HG03280 (cell line): ENCODE measurements around the gene EDN1.

Source experiments
- ATAC-seq: cut with Tn5 transposase; IDR thresholded peaks from one replicate; pipeline ENCODE4 v1.9.1; 2021; ENCODE audit warnings: mild to moderate bottlenecking, moderate library complexity; ENCODE audit not compliant: unreplicated experiment

The EDN1 gene

DNA sequence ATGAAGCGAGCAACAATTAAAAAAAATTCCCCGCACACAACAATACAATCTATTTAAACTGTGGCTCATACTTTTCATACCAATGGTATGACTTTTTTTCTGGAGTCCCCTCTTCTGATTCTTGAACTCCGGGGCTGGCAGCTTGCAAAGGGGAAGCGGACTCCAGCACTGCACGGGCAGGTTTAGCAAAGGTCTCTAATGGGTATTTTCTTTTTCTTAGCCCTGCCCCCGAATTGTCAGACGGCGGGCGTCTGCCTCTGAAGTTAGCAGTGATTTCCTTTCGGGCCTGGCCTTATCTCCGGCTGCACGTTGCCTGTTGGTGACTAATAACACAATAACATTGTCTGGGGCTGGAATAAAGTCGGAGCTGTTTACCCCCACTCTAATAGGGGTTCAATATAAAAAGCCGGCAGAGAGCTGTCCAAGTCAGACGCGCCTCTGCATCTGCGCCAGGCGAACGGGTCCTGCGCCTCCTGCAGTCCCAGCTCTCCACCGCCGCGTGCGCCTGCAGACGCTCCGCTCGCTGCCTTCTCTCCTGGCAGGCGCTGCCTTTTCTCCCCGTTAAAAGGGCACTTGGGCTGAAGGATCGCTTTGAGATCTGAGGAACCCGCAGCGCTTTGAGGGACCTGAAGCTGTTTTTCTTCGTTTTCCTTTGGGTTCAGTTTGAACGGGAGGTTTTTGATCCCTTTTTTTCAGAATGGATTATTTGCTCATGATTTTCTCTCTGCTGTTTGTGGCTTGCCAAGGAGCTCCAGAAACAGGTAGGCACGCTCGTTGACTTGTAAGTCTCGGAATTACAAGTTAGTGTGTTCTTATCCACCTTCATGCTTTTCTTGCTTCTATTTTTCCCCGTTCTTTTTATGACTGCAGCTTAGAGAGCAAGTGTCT is at the start of gene EDN1:
TSS of gene EDN1 (plus strand) at position 429 of the 888 bp plus-strand sequence. CDS start at position 698, 269 bp downstream.
- ATAC-seq, result peak; percentile 92

DNA sequence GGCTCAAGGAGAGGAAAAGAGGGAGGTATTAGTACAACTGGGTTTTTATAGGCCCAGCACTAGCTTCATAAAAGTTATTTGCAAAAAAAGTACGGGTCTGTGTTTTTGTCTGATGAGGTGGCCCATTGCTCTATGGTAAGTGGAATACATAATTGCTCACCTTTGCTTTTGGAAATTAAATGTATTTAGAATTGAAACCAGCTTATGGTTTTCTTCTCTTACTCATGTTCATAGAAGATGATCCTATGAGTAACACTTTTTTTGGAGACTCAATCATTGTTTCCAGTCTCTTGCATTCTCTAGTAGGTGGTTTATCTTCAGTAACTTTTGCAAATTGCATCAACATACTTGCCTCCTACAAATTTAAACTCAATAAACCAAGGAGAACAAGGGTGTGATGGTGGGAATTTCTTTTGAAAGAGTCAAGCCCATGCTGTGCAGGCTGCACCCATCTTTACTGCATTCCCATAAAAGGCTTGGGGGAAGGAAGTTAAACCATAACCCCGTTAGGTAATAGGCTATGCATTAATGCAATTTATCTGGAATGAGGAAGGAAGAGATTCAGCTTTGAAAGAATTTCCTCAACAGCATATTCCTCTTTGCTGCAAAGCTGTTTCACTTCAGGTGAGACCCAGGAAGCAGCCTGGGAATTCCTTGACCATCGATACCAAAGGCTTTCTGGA is 48.5 kb upstream of the EDN1 start:
- ATAC-seq, result no peak

DNA sequence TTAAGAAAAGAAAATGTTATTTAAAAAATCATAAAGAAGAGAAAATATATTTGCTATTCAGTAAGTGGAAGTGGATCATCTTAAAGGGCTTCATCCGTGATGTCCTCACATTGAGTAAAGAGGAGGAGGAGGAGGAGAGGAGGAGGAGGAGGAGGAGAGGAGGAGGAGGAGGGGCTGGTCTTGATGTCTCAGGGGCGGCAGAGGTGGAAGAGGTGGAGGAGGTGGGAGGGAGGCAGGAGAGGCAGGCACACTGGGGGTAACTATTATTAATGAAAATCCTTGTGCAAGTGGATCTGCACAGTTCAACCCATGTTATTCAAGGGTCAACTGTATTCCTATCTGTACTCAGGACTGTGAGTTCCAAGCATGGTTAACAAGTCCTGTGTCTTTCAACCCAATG is 47.0 kb upstream of the EDN1 start:
- no peak for ATAC-seq

DNA sequence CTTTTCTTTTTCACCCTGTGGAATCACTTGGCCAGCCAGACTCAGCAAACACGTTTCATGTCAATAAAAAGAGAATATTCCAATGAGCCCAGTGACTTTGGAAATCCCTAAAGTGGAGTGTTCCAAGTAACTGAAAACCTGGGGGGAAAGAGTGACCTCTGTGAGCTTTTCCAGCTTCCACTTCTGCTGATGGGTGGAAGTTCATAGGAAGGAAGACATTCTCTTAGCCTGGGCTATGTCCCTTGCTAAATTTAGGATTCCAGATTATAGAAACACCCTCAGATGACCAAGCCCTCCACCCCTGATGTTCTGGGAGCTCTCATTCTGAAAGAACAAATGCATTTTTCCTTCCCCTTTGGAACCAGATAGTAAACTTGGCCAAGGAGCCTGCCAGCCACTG is 44.8 kb upstream of the EDN1 start:
- ATAC-seq, result no peak

DNA sequence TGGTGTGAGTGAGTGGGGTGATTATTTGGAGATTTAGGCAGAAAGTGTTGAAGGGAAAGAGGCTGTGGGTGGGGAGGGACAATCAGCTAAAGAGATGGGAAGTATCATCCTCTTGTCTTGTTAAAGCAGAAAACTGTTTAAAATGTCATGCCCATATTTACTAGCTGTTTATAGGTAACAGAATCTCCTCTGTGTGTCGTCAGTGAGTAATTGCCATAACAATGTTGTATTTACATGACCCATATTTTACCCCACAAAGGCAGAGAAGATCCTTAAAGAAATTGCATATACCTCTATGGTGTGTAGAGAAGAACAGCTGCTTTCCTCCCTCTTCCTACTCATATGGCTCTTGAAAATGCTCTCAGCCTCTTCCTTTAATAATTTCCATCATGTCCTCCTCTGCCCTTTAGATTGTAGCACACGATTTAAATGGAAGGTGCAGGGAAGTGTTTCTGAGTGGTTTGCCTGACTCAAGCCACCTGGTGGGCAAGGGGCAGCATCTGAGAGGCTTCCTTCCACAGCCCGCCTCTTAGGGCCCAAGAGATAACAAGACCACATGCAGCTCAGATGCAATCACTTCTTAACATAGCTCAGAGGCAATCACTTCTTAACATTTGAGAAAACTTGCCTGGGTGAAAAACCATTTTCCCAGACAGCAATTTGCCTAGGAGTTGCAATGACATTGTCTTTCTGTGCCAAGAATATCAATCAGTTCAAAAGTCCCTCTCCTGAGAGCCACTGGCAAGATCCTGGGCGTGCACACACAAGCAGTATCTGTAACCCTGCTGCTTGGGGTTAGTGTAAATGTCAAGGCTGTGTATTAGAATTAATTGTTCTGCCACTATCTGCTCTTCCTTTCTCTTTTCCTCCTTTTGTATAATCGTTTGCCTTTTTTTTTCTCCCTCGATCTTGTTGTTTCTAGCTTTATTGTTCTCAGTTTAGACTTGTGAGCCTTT is 44.1 kb upstream of the EDN1 start:
- ATAC-seq, result no peak

DNA sequence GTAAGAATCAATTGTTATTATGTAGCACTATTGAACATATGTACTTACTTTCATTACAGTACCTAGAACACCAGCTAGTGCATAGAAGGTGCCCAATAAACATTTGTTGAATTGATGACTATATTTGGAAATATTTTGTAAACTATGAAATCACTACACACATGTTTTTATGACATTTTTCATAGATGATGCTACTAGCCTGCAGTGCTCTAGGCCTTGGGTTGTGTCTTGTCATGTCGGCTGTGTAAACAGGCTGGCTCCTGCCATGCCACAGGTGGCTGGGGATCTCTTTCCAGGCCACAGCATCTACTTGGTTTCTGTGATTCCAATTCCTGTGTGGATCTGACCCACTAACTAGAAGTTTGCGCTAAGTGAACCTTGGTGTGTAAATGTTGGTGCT is 43.3 kb upstream of the EDN1 start:
- ATAC-seq, result no peak

DNA sequence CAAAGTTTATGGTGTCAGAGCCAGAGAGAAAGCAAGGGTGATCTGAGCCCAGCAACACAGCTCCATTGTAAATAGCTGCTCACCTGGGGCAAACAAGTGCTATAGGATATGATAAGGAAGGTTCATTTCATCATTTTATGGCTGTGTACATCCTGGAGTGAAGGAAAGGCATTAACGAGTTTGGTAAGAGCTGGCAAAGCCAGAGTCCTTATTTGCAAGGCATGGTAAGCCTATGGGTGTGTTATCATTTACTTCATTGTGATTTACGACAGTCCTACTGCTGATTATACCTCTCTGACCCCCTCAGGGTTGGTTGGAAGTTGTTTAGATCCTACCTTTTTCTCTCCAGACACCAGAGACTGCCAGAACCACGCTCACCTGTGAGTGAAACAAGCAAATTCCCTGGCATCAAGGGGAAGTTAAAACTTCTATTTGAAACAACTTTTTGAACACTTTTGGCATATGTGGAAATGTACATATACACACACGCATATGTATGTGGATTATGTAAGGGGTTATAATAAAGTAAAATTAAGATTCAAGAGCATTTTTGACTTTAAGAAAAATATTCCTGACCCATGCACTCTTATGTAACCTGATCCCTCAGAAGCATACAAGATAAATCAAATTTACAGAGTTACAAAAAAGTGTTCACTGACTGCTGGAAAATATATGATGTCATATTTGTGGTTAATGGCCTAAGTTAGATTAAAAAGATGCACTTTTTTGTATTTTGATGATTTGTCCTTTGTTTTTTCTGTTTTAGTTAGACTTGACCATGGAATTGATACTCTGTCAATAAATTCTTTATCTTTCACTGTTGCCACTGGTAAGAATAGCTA is 40.4 kb upstream of the EDN1 start:
- ATAC-seq, result no peak

DNA sequence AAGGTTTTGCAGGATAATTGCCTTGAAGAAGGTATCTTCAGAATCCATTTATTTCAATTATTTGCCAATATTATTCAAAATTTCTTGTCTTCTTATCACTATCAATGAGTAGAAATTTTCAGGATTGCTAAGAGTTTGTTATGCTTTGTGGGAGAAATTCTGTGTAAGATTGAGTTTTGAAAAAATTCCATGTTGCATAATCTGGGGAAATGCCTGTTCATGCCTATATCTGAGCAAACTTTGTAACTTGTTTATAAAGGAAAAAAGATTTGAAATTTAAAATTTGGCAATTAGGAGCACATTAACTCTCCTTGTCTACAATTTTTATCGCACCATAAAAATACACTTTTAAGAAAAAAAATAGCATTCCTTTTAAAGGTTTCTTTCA is 39.8 kb upstream of the EDN1 start:
- no peak for ATAC-seq

DNA sequence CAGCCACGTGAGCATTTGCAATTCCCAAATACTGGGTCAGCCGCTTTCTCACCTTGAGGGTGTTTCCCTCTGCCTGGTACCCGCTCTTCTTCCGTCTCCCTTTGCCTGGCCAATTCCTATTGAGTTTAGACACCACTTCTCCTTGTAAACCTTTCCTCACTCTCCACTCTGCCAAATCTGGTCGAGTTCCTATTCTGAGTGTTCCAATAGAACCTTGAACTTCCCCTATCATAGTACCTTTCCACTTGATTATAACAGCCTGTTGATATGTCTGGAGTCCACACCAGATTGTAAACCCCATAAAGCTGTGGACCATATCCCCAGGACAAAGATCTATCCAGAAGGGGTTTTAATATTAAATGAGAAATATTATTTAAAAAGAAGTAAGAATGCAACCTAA is 36.0 kb upstream of the EDN1 start:
- ATAC-seq, result no peak

DNA sequence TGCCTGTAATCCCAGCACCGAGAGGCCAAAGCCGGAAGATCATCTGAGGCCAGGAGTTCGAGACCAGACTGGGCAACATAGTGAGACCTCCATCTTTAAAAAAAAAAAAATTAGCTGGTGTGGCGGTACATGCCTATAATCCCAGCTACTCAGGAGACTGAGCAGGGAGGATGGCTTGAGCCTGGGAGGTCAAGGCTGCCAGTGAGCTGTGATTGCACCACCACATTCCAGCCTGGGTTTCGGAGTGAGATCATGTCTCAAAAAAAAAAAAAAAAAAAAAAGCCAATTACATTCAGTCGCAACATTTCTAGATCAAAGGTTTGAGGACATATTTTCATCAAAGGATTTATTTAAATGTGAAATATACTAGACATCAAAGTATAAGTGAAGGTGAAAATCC is 32.0 kb upstream of the EDN1 start:
- ATAC-seq, result no peak

DNA sequence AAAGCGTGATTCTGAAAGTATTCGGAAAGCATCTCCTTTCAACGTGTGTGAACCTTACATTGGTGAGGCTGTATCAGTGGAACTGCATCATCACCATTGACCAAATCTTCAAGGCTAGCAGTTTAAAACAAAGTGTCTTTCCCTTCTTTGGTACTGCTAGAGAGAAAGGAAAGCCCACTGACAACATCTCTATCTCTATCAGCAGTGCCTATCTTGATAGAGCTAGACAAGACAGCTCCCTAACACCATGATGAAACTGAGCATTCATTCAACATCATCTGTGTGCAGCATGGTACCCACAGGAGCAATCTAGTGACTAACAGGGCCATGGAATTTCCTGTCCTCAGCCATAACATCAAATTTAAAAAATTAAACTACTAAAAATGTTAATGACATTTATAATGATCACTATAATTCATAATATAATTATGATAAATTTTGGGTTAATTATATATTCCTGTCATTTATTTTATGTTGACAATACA is 31.5 kb upstream of the EDN1 start:
- ATAC-seq, result no peak

DNA sequence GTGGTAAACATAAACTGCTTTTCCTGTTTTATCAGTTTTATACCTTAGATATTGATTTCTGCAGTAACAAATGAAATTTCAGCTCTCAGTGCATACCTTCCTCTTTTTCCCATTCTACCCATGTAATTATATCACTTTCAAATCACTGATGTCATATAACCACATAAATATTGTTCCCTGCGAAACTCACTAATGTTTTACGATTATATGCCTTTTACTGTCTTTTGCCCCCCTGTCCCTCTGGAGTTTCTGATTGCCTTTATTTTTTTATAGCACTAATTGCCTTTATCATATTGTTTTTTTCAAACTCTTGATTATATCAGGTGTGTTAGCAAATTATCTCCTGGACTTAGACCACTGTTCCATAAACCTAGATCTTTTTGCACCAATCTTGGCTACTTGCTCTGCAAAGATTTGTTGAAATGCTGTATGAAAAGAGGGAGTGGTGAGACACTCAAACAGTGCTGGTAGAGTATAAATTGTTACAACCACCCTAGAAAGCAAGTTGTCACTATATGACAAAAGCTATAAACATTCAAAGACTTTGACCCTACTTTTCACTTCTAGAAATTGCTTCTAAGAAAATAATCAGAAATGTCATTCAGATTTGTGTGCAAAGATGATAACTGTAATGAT is 29.6 kb upstream of the EDN1 start:
- ATAC-seq, result no peak

DNA sequence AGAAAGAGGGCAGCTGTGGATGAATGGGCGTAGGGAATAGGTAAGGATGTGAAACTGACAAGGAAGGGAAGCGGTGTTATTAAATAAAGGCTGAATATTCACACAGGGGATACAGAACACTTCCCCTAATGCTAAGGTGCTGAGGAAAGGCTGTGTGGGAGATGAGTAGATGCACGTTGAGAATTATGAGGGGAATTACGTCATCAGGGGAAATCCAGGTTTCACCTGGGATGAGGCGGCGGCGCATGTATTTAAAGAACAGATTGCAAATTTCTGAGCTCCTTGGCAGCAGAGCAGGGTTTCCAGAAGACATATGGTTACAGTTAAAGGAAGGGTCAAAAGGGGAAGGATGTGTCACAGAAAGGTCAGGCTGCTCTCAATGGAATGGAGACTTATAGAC is 28.7 kb upstream of the EDN1 start:
- no peak for ATAC-seq

DNA sequence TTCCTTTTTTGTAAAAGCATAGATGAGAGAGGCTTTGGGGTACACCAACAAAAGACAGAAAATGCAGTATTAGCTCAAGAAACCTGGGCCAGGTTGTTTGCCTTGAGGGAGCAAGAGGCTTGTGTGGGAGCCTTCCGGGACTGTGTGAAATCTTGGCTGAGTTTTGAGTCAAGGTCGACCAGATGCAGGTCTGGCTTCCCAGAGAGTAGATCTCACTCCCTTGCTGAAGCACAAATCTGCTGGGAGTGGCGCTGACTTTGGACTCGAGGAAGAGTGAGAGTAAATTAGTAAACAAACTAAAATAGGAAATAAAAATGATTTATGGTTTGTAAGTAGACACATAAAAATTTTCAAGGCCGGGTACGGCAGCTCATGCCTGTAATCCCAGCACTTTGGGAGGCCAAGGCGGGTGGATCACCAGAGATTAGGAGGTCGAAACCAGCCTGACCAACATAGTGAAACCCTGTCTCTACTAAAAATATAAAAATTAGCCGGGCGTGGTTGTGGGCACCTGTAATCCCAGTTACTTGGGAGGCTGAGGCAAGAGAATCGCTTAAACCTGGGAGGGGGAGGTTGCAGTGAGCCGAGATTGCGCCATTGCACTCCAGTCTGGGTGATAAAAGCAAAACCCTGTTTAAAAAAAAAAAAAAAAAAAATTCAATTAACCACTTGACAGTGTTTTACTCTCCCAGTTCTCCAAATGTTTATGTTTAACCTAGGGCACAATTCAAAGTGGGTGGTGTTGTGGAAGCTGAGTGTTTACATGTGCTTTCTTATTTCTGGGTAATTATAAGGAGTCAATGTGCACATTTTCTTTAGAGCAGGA is 27.7 kb upstream of the EDN1 start:
- ATAC-seq, result no peak

DNA sequence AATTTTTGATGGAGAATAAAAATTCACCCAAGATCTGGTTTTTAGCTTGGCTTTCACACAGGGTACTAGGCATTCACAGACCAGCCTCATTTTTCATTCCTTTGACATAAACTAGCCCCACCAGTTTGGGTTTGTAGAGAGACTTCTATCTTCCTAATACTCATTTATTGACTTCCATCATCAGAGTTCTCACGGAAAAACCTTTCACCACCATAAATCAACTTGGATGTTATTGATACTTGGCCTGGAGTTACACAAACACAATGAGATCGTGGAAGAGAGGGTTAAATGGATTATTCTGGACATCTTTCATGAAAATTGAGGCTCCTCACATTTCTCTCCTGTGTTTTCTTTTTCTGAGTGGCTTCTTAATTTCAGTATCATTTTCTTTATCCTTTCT is 26.8 kb upstream of the EDN1 start:
- no peak for ATAC-seq

DNA sequence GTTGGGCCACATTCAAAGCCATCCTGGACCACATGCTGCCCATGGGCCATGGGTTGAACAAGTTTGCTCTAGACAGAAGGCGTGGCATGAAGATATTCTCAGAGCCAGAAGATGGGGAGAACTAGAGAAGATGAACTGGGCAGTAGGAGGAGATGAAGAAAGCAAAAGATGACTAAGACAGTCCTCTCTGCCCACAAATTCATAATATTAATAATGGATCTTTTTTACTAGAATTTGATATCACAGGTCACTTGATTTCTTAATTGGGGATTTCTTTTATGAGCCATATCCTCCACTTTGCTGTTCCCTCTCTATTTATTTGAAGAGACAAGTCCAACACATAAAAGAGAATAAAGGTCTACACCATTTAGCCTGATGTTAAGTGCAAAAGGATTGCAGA is 25.5 kb upstream of the EDN1 start:
- no peak for ATAC-seq

DNA sequence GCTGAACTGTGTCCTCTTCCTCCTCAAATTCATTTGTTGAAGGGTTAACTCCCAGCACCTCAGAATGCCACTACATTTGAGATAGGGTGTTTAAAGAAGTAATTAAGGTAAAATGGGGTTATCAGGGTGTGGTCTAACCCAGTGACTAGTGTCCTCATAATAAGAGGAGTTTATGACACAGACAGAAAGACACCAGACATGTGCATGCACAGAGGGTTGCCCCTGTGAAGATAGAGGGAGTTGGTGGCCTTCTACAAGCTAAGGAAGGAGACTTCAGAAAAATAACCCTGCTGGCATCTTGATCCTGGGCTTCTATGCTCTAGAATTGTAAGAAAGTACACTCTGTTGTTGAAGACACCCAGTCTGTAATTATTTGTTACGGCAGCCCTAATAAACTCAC is 24.9 kb upstream of the EDN1 start:
- no peak for ATAC-seq

DNA sequence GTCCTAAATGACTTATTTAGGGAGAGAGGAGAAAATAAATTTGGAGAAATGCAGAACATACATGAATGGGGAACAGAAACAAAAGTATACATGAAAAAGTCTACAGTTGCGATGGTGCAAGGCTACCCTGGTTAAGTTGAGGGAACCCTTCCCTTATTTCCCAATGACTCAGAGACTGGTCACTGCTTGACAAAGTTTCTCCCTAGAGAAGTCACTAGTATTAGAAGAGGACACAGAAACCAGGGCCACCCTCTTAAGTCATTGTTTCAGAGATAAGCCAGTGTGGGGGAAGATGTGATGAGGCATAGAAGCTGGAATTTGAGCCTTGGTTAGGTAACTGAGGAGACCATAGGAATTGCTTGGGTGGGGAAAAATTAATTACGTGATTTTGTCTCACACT is 24.4 kb upstream of the EDN1 start:
- ATAC-seq, result no peak

DNA sequence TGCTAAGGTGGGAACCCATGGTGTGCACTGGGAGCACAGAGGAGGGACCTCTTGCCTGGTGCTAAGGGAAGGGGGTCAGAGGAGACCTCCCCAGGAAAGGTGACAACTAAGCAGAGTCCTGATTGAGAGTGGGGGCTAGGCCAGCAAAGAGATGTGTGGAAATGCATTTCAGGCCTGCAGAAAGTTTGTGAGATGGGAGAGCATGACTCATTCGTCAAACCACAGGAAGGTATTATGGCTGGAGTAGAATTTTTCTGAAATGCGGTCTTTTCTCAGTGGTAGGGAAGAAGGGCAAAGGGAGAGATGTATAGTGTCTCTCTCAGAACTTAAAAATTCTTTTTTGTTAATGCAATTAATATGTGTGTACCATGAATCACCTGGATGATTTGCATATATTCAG is 23.6 kb upstream of the EDN1 start:
- no peak for ATAC-seq
